Testis (tissue), 2 donors: ENCODE measurements around the gene NKAIN2.

Source experiments
- CTCF ChIP-seq, 3 experiments: fragments of 450-650 bp in 2 of 3; fragments of 200-600 bp in 1 of 3; sonication (generic) in 1 of 3; IDR thresholded peaks; one replicate each; pipeline ENCODE4 v1.5.1; 2016 to 2019; ENCODE audit warnings: antibody characterized with exemption in 3 of 3, mild to moderate bottlenecking in 2 of 3, moderate library complexity in 1 of 3
- POLR2A ChIP-seq: fragments of 450-650 bp; IDR thresholded peaks from one replicate; pipeline ENCODE4 v1.6.1; 2017; ENCODE audit warnings: antibody characterized with exemption, mild to moderate bottlenecking, moderate library complexity

- TF ChIP-seq POLR2A (no peak), CTCF (IDR thresholded peaks at IDR 0.05) (no peak)
Measured at GRCh38 chr6:124164343-124164742, 360.7 kb downstream of the NKAIN2 start.
